ENCODE results near the gene ADRB2. TPM values are rescaled to one million over a fixed set of nuclear protein-coding genes. Genes with fewer than 3 reads are reported as not detected.

ADRB2 gene
- total and polyA plus RNA-seq, 9 donors = 0.23 to 2.3 (median 1.0) TPM

Other genes with a start within 250 kb of the ADRB2 start
- gene HTR4, start 172.1 kb upstream of the ADRB2 start, total RNA-seq = under 1 TPM in 3 of 7 donors, not detected in 4; 0.08 to 0.32 (median 0.11) TPM
- under 1 TPM; 0.07 to 0.23 TPM for gene HTR4, start 172.1 kb upstream of the ADRB2 start, polyA plus RNA-seq
- gene SH3TC2, start 236.5 kb downstream of the ADRB2 start, total RNA-seq = under 1 TPM; 0.18 to 0.80 (median 0.59) TPM
- under 1 TPM; 0.21 to 0.78 TPM for gene SH3TC2, start 236.5 kb downstream of the ADRB2 start, polyA plus RNA-seq